Erythroblast (primary cell): Measurements from ENCODE around the gene DEUP1.

Experiments used
- GATA1 ChIP-seq: IDR thresholded peaks from 2 replicates; pipeline ENCODE4 v1.6.1; 2011; ENCODE audit warnings: low read depth, mild to moderate bottlenecking, control low read depth, low read length, moderate library complexity
- POLR2A ChIP-seq: IDR thresholded peaks from 2 replicates; pipeline ENCODE4 v1.6.1; 2011; ENCODE audit warnings: mild to moderate bottlenecking, low read length

DNA sequence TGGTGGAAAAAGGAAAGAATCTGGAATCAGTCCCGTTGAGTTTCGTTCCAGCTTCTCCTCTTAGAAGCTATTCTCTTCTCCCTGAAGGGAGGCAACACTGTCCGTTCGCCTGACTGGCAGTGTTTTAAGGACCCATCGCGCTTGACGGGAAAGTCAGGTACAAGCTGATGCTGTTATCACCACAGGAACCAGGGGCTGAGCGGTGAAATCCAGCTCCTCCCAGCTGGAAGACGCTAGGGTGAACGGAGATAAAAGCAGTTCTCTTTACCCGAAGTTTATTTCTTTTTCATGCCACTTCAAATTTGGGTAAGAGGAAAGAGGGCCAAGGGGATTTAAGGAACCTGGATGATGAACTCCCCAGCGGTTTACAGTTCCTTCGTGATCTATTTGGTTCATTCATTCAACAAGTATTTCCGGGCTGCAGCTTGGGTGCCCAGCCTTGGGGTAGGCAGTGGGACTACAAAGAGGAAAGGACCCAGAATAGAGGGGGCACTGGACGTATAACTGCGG is 551 bp upstream of the DEUP1 start:
- no peak for TF ChIP-seq POLR2A
- TF ChIP-seq GATA1: no peak
